Raji (cell line): Measurements from ENCODE around the gene UGT1A8.

Experiments
- POLR2A ChIP-seq: IDR thresholded peaks from 2 replicates; pipeline ENCODE4 v1.6.1; 2011; ENCODE audit warnings: low read depth, low read length, control low read depth; ENCODE audit not compliant: insufficient read depth

UGT1A8 gene

DNA sequence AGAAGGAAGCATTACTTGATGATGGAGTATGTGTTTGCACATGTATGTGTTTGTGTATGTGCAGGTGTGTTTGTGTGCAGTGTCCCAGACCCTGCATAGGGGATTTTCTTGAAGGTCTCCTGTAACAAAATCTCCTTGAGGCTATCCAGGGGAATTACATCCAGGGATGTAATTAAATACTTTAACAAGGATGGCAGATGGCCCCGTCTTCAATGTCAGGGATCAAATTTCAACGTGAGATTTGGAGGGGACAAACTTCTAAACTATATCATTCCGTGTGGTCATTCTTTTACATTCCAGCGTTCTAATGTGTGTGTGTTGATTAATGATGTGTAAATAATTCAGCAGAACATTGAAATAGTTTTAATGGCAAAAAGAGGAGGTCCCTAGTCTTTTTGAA, 57.6 kb downstream of the UGT1A8 start:
- no peak for TF ChIP-seq POLR2A

DNA sequence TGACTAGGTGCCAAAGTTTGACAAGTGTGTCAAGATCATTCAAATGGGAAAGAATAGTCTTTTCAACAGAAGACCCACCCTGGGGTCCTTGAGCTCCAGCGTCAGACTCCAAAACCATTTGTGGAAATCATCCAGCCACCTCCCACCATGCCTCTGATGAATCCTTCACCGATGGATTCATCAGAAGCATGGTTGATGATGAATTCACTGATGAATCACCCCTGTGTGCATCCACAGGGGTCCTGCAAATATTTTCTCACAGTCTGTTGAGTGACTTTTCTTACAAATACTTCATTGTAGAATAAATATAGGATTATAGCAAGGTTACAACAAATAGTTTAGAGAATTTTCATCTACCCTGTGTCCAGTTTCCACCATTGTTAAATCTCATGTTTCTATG, 58.6 kb downstream of the UGT1A8 start:
- no peak for TF ChIP-seq POLR2A

DNA sequence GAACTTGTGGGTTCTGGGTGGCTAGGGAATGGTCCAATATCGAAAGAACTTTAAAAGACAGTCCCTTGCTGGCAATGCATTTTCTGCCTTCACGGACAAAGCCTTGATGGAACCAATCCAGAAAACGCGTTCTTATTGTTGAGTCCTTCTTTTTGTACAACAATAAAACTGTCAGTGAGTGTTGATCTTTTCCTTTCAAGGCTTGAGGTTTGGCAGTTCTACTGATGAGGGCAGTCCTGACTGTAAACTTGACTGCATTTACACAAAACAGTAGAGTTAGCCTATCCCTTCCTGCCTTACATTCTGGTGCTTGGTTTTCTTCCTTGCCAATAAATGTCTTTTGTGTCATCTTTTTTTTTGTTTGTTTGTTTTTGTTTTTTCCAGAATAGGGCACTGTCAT, 61.8 kb downstream of the UGT1A8 start:
- no peak for TF ChIP-seq POLR2A

DNA sequence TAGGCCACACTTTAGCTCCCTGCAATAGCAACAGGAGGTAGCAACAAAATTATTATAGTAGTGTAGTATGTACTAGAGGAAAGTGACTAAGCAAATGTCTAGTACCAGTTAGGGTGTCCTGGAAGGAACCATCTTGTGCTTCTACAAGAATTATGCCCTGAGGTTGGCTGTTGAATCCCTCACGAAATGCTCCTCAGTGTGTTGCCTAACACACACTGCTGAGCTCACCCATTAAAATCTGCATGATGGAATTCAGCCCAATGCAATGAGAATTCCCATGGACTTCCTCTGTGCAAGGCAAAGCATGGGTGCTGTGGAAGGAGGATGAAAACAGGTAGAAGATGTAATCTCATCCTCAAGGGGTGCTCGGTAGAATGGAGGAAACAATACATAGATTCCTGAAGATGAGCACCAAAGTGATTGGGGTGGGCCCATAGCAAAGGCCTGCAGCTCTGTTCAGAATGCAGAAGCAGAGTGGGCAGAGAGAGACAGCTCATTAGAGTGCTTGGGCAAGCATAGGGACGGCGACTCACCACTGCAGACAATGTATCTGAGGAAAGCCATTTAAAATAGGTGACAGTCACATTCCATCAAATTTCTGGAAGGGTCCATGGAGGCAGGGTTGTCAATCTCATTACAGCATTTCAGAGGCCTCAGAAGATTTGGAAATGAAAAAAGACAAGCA, 63.1 kb downstream of the UGT1A8 start:
- TF ChIP-seq POLR2A, result no peak

DNA sequence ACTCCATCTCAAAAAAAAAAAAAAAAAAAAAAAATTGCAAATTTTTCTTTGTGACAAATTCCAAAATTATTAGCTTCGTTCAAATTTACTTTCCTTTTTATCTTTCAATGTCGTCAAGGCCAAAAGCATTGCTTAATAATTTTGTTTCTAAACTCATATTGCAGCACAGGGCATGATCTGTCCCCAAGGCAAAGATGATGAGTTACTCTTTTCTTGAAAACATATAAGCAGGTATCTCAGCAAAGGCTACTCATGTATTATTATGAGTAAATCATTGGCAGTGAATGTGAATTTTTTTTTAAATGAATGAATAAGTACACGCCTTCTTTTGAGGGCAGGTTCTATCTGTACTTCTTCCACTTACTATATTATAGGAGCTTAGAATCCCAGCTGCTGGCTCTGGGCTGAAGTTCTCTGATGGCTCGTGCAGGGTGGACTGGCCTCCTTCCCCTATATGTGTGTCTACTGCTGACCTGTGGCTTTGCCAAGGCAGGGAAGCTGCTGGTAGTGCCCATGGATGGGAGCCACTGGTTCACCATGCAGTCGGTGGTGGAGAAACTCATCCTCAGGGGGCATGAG, 64.2 kb downstream of the UGT1A8 start, which contains the start of gene UGT1A7:
Gene UGT1A7 (plus strand): TSS at position 381 of the 579 bp plus-strand sequence. CDS start 37 bp downstream, at position 418.
- no peak for TF ChIP-seq POLR2A

DNA sequence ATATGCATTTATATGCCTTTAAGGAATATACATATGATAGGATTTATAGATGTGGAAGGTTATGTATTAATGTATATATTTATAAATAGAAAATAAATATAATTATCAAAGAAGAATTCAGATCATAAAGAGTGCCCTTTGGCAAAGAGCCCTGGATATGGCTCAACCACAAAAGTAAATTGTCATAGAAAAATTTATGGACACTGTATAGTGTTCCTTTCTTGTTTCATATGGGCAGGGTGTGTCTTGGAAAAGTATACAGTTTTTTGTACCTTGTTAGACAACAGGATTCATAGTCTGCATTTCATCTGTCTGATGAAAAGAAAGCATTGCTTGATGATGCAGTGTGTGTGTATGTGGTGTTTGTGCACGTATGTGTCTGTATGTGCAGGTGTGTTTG, 67.2 kb downstream of the UGT1A8 start:
- TF ChIP-seq POLR2A, result no peak

DNA sequence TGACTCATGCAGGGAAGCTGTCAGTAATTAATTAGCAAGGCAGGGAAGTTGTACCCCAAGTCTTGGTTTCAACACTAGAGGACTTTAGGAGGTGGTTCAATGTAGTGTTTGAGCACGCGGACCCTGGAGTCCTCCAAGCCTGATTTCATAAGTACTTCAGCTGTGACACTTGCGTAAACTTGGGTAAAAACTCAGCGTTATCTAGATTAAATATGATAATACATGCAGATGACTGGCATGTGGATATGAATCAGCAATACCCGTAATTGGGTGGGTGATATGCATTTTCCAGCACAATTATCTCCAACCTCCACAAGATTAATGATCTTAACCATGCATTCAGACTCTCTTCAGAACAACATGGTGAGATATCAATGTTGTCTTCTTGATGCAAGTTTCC, 69.5 kb downstream of the UGT1A8 start:
- no peak for TF ChIP-seq POLR2A

DNA sequence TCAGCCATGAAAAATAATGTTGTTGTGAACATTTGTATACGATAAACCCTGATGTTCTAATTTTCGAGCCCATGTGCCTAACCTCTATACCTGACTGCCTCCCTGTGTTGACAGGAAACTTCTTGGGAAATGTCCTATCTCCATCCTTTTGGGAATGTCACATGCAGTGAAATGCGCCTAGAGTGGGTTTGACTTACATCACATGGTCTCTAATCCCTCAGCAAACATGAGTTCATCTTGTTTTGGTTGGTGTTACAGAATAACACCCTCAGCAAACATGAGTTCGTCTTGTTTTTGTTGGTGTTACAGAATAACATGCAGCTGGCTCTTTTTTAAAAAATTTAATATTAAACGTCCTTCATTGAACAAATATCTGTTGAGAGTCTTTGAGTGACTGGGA, 70.9 kb downstream of the UGT1A8 start:
- TF ChIP-seq POLR2A, result no peak

DNA sequence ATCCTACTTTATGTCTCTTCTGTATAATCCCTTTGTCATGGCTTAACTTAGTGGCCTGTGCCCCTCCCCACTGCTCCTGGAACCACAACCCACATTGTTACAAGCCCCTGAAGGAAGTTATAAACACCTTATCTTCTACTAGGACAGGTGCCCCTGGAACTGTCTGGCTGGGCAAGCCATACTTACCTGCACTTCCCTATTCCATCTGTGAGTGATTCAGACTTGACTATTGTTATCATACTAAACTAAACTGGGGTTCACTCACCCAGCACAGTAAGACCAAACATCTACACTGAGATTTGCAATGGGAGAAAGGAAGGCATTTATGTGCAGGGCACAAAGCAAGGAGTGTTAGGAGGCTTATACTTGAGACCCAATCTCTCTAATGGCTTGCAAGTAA, 71.6 kb downstream of the UGT1A8 start:
- no peak for TF ChIP-seq POLR2A

DNA sequence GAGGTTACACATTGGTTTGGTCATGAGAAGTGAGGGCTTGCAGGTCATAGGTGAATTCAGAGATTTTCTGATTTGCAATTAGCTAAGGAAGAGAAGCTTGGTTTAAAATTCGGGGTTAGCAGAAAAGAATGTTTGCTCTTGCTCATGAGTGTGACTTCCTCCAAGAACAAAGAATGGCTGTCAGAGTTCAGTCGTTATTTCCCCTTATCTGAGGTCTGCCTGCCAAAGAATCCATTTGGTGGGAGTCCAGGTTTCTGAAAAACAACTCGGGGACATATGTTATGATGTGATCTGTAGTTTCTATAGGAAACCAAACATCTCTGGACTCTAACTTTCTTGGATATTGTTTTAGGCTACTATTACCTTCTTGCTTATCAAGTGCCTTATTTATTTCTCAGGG, 72.1 kb downstream of the UGT1A8 start:
- no peak for TF ChIP-seq POLR2A

DNA sequence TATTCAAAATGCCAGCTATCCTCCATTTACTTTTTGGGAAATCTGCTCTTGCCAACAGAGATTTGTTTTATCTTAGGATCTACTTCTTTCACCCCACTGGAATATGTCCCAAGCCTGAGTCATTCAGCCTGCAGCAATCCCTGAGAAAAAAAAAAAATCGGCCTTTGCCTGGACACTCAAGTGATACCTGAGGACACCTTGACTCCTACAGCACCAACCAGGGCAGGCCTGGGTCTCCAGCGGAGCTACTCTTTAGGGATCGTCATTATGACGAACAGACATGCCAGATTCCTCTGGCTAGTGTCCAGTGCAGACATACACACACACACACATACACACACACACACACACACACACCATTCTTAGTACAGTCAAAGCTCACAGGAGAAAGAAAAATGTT, 73.0 kb downstream of the UGT1A8 start:
- no peak for TF ChIP-seq POLR2A

DNA sequence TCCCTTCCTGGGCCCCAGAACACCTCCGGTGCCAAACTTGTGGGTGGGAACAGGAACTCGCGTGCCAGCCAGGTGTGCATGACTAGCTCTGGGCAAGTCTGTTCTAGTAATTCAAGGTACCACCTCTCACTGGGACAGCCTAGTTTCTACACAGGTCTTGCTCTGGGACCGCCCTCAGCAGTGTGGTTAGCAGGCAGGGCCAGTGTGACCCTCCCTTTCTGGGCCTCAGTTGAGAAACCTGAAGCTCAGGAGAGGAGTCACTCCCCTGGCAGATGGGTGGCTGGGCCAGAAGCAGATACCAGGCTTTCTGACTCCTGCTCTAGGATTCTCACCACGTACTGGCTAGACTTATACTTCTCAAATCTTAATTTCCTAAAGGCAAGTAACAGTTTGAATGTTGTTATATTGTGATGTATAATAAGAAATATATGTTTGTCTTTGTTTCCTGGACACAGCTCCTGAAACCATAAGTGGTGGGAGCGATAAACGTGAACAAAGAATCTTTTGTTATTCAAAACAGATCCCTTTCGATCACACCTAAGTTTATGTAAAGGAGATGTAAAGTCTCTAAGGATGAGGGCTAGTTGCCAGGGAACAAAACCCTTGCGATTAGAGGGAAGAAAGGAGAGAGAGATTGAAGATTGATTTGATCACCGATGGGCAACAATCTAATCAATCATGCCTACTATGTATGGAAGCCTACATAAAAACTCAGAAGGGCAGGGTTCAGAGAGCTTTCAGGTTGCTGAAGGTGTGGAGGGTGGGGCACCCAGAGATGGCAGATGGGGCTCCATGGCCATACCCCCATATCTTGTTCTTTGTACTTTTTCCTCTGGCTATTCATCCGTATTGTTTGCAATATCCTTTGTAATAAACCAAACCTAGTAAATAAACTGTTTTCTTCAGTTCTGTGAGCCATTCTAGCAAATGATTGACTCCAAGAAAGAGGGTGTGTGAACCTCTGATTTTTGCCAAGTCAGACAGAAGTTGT, 74.3 kb downstream of the UGT1A8 start:
- TF ChIP-seq POLR2A, result no peak

DNA sequence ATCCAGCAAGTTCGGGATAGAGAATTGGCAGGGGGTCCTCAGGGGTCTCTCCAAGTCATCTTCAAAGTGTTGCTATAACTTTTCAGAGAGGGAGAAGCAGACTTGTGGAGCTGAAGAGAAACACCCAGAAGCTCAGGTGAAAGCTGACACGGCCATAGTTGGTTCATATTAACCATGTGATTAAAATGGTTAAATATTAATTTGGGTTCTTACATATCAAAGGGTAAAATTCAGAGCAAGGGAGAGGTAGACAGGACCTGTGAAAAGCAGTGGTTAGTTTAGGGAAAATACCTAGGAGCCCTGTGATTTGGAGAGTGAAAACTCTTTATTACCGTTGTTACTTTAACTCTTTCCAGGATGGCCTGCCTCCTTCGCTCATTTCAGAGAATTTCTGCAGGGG, 75.2 kb downstream of the UGT1A8 start, which contains the start of gene UGT1A6:
Gene UGT1A6 (plus strand): TSS at position 243 of the 400 bp plus-strand sequence. CDS start 115 bp downstream, at position 358.
- TF ChIP-seq POLR2A, result no peak

DNA sequence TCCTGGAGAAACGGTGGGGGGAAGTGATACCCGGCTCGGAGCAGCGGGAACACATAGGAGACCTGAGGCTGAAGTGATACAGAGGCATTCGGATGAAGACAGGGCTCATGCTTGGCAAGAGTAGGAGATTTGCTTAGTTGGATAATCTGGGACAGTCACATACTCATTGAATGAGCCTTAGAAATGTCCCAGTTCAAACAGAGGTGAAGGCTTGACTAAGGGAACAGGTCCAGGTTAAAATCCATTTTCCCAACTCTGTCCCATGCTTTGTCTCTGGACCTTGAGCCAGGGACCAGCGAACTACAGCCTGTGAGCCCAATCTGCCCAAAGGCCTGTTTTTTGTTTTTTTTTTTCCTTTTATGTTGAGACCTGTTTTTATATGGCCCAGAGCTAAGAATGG, 76.5 kb downstream of the UGT1A8 start:
- no peak for TF ChIP-seq POLR2A

DNA sequence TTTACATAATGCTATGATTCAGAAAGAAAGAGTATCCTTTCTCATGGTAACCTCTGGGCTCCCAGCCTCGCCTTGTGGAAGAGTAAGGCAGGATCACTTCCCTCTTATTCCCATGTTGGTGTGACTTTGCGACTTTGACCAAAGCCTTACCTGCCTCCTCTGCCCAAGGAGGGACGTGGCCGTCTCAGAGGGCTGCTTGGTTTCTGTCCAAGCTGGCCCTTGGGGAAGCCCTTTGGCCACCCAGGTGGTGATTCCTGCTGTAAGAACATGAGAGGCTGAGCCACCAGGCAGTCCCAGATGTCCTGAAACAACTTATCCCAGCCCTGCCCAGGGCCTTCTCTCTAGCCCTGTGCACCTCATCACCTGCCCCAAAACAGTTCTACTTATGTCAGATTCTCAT, 81.3 kb downstream of the UGT1A8 start:
- no peak for TF ChIP-seq POLR2A

DNA sequence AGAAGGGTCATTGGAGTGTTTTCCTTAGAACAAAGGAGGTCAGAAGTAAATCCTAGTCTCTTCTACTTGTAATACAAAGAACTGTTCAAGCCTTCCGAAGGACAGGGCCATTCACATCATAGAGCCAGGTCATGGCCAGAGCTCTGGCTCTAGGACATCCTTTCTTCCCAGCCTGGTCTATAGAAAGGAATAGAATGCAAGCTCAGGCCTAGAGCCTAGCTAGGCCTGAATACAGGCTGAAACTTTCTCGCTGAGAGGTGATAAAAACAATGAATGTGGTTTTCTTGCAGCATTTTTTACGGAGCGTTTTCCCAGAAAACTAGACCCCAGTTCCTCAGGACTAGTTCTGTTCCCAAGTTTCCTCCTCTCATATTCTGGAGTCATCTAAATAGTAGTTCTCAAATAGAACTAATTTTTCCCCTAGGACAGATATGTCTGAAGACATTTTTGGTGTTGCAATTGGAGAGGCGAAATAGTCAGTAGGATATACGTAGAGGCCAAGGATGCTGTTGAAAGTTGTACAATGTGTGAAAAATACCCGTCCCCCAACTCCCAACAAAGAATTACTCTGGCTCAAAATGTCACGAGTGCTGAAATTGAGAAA, 82.1 kb downstream of the UGT1A8 start:
- no peak for TF ChIP-seq POLR2A
